Measurements from ENCODE around the gene PYGO2.

The PYGO2 gene

DNA sequence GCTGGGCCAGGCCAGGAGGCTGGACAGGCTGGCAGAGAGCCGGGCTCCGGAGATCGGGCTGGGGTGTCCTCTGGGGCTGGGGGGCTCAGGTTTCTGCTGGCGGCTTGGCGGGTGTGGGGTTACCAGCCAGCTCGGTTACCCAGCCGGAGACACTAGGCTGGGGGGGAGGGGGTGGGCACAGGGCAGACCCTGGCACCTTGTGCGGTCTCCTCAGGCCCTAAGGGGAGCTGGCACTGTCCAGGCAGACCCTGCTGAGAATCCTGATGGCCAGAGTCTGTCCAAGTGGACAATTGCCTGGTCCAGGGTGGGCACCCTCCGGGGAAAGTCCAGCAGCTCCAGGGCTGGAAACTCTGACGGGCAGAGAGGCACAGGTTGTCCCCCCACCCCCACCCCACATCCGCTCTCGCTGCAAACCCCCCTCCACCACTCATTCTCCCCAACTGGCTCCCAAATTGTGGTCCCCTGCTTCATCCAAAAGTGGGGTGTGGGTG is 47.7 kb upstream of the PYGO2 start (continued):
- no peak for TF ChIP-seq ZNF565 (CRISPR knock-in tag; conservative IDR thresholded peaks at IDR 0.05; ENCODE audit: low read depth)
- no peak for TF ChIP-seq ZFP3 (CRISPR knock-in tag; IDR thresholded peaks at IDR 0.05)

DNA sequence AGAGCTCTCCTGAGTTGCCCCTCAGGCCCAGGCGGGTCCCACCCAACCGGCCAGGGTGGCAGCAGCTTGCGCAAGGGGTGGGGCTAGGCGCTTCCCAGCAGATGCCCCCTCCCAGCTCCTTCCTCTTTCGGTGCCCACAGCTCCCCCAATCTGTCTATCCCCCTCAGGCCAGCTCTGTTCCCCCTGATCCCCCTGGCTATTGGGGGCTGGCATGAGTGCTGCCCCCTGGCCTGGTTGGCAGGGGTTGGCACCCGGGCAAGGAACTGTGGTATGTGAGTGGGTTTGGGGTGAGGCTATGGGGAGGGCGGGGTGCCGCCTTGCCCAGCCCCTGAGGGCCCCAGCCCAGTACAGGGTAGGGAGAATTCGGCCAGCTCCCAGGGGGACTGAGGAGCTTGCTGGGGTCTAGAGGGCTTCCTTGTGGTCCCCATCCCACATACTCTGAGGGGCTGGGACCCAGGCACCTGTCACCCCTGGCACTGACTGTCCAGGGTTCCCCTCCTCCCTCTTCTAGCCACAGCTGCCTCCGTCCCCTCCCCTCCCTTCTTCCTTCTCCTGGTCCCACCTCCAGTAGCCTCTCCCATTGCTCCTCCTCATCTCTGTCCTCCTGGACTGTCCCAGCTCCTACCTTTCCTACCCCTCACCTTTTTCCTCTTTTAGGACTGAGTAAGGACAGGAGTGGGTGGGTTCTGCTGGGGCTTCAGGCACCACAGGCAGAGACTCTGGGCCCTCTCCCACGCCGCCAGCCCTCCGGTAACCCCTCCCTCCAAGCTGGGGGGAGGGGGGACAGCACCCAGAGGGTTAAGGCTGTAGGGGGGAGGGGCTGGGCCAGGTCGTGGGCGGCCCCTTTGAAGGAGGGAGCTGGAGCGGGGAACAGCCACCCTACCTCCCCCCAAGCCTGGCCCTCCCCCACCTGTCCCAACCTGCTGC is 46.7 kb upstream of the PYGO2 start:
- TF ChIP-seq, protein P1, sequence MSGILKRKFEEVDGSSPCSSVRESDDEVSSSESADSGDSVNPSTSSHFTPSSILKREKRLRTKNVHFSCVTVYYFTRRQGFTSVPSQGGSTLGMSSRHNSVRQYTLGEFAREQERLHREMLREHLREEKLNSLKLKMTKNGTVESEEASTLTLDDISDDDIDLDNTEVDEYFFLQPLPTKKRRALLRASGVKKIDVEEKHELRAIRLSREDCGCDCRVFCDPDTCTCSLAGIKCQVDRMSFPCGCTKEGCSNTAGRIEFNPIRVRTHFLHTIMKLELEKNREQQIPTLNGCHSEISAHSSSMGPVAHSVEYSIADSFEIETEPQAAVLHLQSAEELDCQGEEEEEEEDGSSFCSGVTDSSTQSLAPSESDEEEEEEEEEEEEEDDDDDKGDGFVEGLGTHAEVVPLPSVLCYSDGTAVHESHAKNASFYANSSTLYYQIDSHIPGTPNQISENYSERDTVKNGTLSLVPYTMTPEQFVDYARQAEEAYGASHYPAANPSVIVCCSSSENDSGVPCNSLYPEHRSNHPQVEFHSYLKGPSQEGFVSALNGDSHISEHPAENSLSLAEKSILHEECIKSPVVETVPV (CRISPR knock-in tag; IDR thresholded peaks at IDR 0.05): no peak
- TF ChIP-seq TCF4 (CRISPR knock-in tag; IDR thresholded peaks at IDR 0.05; ENCODE audit: borderline replicate concordance) (no peak), ZC3H10 (CRISPR knock-in tag; IDR thresholded peaks at IDR 0.05) (no peak), PPARA (CRISPR knock-in tag; IDR thresholded peaks at IDR 0.05; ENCODE audit: borderline replicate concordance) (no peak), ZNF8 (CRISPR knock-in tag; IDR thresholded peaks at IDR 0.05) (no peak), OSR1 (CRISPR knock-in tag; IDR thresholded peaks at IDR 0.05) (no peak), ESRRG (CRISPR knock-in tag; IDR thresholded peaks at IDR 0.05) (no peak), SNAI2 (CRISPR knock-in tag; IDR thresholded peaks at IDR 0.05) (no peak), TOX (CRISPR knock-in tag; IDR thresholded peaks at IDR 0.05; ENCODE audit: borderline replicate concordance) (no peak), ZFP3 (CRISPR knock-in tag; IDR thresholded peaks at IDR 0.05) (no peak), ISL1 (CRISPR knock-in tag; IDR thresholded peaks at IDR 0.05) (no peak), ZFP30 (CRISPR knock-in tag; IDR thresholded peaks at IDR 0.05) (no peak), BACH2 (CRISPR knock-in tag; IDR thresholded peaks at IDR 0.05; ENCODE audit: borderline replicate concordance) (no peak), ZNF565 (CRISPR knock-in tag; conservative IDR thresholded peaks at IDR 0.05; ENCODE audit: low read depth) (no peak), RARB (CRISPR knock-in tag; IDR thresholded peaks at IDR 0.05) (no peak), GLIS3 (CRISPR knock-in tag; IDR thresholded peaks at IDR 0.05) (no peak), ZNF70 (CRISPR knock-in tag; IDR thresholded peaks at IDR 0.05) (no peak)
- TF ChIP-seq, protein P2, sequence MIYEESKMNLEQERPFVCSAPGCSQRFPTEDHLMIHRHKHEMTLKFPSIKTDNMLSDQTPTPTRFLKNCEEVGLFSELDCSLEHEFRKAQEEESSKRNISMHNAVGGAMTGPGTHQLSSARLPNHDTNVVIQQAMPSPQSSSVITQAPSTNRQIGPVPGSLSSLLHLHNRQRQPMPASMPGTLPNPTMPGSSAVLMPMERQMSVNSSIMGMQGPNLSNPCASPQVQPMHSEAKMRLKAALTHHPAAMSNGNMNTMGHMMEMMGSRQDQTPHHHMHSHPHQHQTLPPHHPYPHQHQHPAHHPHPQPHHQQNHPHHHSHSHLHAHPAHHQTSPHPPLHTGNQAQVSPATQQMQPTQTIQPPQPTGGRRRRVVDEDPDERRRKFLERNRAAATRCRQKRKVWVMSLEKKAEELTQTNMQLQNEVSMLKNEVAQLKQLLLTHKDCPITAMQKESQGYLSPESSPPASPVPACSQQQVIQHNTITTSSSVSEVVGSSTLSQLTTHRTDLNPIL (CRISPR knock-in tag; IDR thresholded peaks at IDR 0.05; ENCODE audit: low read depth): no peak
- TF ChIP-seq, protein P3, sequence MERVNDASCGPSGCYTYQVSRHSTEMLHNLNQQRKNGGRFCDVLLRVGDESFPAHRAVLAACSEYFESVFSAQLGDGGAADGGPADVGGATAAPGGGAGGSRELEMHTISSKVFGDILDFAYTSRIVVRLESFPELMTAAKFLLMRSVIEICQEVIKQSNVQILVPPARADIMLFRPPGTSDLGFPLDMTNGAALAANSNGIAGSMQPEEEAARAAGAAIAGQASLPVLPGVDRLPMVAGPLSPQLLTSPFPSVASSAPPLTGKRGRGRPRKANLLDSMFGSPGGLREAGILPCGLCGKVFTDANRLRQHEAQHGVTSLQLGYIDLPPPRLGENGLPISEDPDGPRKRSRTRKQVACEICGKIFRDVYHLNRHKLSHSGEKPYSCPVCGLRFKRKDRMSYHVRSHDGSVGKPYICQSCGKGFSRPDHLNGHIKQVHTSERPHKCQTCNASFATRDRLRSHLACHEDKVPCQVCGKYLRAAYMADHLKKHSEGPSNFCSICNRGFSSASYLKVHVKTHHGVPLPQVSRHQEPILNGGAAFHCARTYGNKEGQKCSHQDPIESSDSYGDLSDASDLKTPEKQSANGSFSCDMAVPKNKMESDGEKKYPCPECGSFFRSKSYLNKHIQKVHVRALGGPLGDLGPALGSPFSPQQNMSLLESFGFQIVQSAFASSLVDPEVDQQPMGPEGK (CRISPR knock-in tag; IDR thresholded peaks at IDR 0.05; ENCODE audit: borderline replicate concordance): no peak
- TF ChIP-seq, protein P4, sequence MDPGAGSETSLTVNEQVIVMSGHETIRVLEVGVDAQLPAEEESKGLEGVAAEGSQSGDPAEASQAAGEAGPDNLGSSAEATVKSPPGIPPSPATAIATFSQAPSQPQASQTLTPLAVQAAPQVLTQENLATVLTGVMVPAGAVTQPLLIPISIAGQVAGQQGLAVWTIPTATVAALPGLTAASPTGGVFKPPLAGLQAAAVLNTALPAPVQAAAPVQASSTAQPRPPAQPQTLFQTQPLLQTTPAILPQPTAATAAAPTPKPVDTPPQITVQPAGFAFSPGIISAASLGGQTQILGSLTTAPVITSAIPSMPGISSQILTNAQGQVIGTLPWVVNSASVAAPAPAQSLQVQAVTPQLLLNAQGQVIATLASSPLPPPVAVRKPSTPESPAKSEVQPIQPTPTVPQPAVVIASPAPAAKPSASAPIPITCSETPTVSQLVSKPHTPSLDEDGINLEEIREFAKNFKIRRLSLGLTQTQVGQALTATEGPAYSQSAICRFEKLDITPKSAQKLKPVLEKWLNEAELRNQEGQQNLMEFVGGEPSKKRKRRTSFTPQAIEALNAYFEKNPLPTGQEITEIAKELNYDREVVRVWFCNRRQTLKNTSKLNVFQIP (CRISPR knock-in tag; IDR thresholded peaks at IDR 0.05; ENCODE audit: borderline replicate concordance, low read depth): no peak
- no peak for ATAC-seq

DNA sequence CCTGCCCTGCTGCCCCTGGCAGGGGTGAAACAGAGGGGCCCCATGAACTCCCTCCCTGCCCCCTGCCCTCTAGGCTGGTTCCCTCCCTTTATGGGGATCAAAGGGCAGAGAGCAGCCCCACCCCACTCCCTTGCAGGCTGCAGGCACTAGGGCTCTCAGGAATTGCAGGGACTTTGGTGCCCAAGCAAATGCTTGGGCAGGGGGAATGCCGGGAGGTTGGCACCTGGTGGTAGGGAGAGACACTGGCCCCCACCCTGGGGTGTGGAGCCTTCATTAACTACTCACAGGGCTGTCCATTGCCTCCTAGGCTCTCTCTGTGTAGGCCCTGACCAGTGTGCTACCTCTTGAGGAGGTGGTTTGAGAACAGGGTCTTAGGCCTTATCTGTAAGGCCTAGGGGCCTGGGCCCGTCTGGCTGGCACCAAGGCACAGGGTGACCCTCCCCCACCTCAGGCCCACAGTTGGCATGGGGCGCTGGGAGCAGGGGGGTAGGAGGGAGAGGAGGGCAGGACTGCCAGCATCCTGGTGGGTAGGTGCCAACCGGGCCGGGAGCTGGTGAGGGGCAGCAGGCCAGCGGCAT is 45.8 kb upstream of the PYGO2 start:
- TF ChIP-seq, protein P3 (CRISPR knock-in tag; IDR thresholded peaks at IDR 0.05; ENCODE audit: borderline replicate concordance): no peak
- no peak for TF ChIP-seq ZC3H10 (CRISPR knock-in tag; IDR thresholded peaks at IDR 0.05)
- TF ChIP-seq GLIS3 (CRISPR knock-in tag; IDR thresholded peaks at IDR 0.05): no peak
- no peak for TF ChIP-seq OSR1 (CRISPR knock-in tag; IDR thresholded peaks at IDR 0.05)
- no peak for TF ChIP-seq ISL1 (CRISPR knock-in tag; IDR thresholded peaks at IDR 0.05)
- no peak for TF ChIP-seq ZFP3 (CRISPR knock-in tag; IDR thresholded peaks at IDR 0.05)
- TF ChIP-seq ARNTL (CRISPR knock-in tag; IDR thresholded peaks at IDR 0.05; ENCODE audit: borderline replicate concordance, low read depth): no peak
- TF ChIP-seq ZNF8 (CRISPR knock-in tag; IDR thresholded peaks at IDR 0.05): no peak
- TF ChIP-seq PPARA (CRISPR knock-in tag; IDR thresholded peaks at IDR 0.05; ENCODE audit: borderline replicate concordance): no peak
- no peak for TF ChIP-seq RARB (CRISPR knock-in tag; IDR thresholded peaks at IDR 0.05)
- TF ChIP-seq ZFP30 (CRISPR knock-in tag; IDR thresholded peaks at IDR 0.05): no peak
- no peak for ATAC-seq

Data from SK-N-SH treated with all-trans-retinoic acid at 6 μM for 48 hours (cell line).